Heart left ventricle (tissue), 16 donors: ENCODE measurements around the gene CCDC172. TPM values are rescaled to one million over a fixed set of nuclear protein-coding genes. Genes with fewer than 3 reads are reported as not detected.

Source experiments
- ATAC-seq, 4 donors: fragments of 200-7000 bp; cut with Tn5 transposase; one replicate each; pipeline ENCODE4 v1.9.1; 2020 to 2022; ENCODE audit warnings: moderate library complexity in 4 of 4, mild to moderate bottlenecking in 3 of 4, moderate number of reproducible peaks in 1 of 4
- DNase-seq, 5 donors: peaks; one replicate each; pipeline ENCODE4 v3.0.0-alpha.2; 2020
- H3K27ac ChIP-seq, 12 donors: fragments of 200-600 bp; sonication (generic) in 4 of 12; one replicate each; pipeline versions ENCODE4 v1.5.0 to v1.8.0; 2016 to 2022; ENCODE audit warnings: mild to moderate bottlenecking in 2 of 12
- H3K27me3 ChIP-seq, 9 donors: fragments of 200-600 bp; sonication (generic) in 2 of 9; one replicate each; pipeline versions ENCODE4 v1.5.1 to v1.8.0; 2016 to 2022; ENCODE audit warnings: mild to moderate bottlenecking in 3 of 9
- H3K36me3 ChIP-seq, 9 donors: fragments of 200-600 bp; sonication (generic) in 2 of 9; one replicate each; pipeline versions ENCODE4 v1.5.0 to v1.8.0; 2018 to 2022; ENCODE audit warnings: mild to moderate bottlenecking in 2 of 9
- H3K4me1 ChIP-seq, 12 donors: fragments of 200-600 bp; sonication (generic) in 4 of 12; one replicate each; pipeline versions ENCODE4 v1.5.0 to v1.8.0; 2016 to 2022; ENCODE audit warnings: mild to moderate bottlenecking in 3 of 12
- H3K4me3 ChIP-seq, 12 donors: fragments of 200-600 bp; sonication (generic) in 4 of 12; one replicate each; pipeline versions ENCODE4 v1.5.0 to v1.8.0; 2017 to 2022; ENCODE audit warnings: mild to moderate bottlenecking in 9 of 12, moderate library complexity in 4 of 12
- H3K9me3 ChIP-seq, 12 donors: fragments of 200-600 bp; sonication (generic) in 4 of 12; one replicate each; pipeline versions ENCODE4 v1.5.0 to v1.8.0; 2016 to 2022; ENCODE audit warnings: mild to moderate bottlenecking in 1 of 12
- CTCF ChIP-seq, 12 donors: fragments of 200-600 bp; sonication (generic) in 4 of 12; IDR thresholded peaks; one replicate each; pipeline versions ENCODE4 v1.5.0 to v1.8.0; 2018 to 2022; ENCODE audit warnings: antibody characterized with exemption in 12 of 12, mild to moderate bottlenecking in 5 of 12
- POLR2A ChIP-seq, 2 donors: fragments of 450-650 bp; IDR thresholded peaks; one replicate each; pipeline ENCODE4 v1.6.1; 2017; ENCODE audit warnings: antibody characterized with exemption in 2 of 2, mild to moderate bottlenecking in 2 of 2, moderate library complexity in 2 of 2
- WGBS, 4 donors: extraction: QIAGEN DNeasy Blood & Tissue Kit in 2 of 4; methylation state at CpG; one replicate each; pipeline versions ENCODE4 v1.1.5 to v1.1.7; 2013 to 2018; 5-methylcytosine and 5-hydroxymethylcytosine counted together
- intact Hi-C, 10 donors: fragments of 100-400 bp; cut with DNase I; formaldehyde crosslinking; loops; one replicate each; pipeline versions ENCODE4 v1.11.1 to v1.14.2; 2022
- polyA plus RNA-seq, 2 donors: library from polyadenylated mRNA; stranded (reverse); fragments of 200-250 nt; gene quantifications; one replicate each; pipeline ENCODE4 v1.2.3, GENCODE V29; 2013
- total RNA-seq, 9 donors: library from RNA; depleted of rRNA in 2 of 9; stranded (reverse); fragments of >200 nt in 2 of 9; fragmentation: NEBNext Ultra II Directional in 3 of 9; extraction: Animal tissue kit (Norgen Biotek cat#: 25700) in 3 of 9; gene quantifications; one replicate each; pipeline versions ENCODE4 v1.1.0 to v1.2.4, GENCODE V29; 2016 to 2023
- donor health status: ischemic (EF 13 %, LVEDD 7.1; RV severe dilation, severe dysfunction).
- donor health status: healthy with polysubstance abuse.
- donor health status: DM: no; HTN: yes; CAD: no.
- donor health status: DM: no; HTN: no; CAD: no.
- donor health status: ischemic (EF 25% LVEDD 6.9; RV normal size, moderate dysfunction).
- donor health status: ischemic (EF 25% LVEDD 5.7; RV mildly dilated, moderate dysfunction).
- donor health status: healthy.
- donor health status: DM: yes; HTN: yes; CAD: no.
- donor health status: ischemic (EF 35%, LVEDD 5.7; RV mildly dilated, moderate dysfunction).
- donor health status: nonischemic (EF 11% LVEDD 7.7; RV severe dilation, severe dysfunction).
- donor health status: DM: yes; HTN: yes; CAD: no.
- donor health status: PGD.
- donor health status: ischemic (EF 29% LVEDD 5.4; RV normal size, mild dysfunction).
- donor health status: nonischemic (EF 23%, LVEDD 6.1; RV moderate dilation, normal function).

The CCDC172 gene
- total and polyA plus RNA-seq, 11 donors = not detected

GRCh38 chr10:116312548-116312947, 11.7 kb upstream of the CCDC172 start:
- ATAC-seq (no peak), DNase-seq (no peak)
- Histone ChIP-seq H3K36me3 (no peaks in the 10 kb centered on the region), H3K27ac (no peak overlapping the region), H3K4me1 (no peaks in the 10 kb centered on the region), H3K4me3 (no peak overlapping the region), H3K9me3 (no peaks in the 10 kb centered on the region), H3K27me3 (no peaks in the 10 kb centered on the region)
- TF ChIP-seq POLR2A (IDR thresholded peaks at IDR 0.05) = no peak
- no peak for TF ChIP-seq CTCF (IDR thresholded peaks at IDR 0.05)
- intact Hi-C loops = no loop called here
- 79 to 90% (median 82%) methylated on average over 4 of the region's 4 CpGs for WGBS, 4 donors

GRCh38 chr10:116316503-116316902, 7.7 kb upstream of the CCDC172 start:
- ATAC-seq = no peak
- H3K36me3 ChIP-seq = no peaks in the 10 kb centered on the region
- no peak overlapping the region for H3K4me3 ChIP-seq
- H3K4me1 ChIP-seq = no peaks in the 10 kb centered on the region
- H3K27me3 ChIP-seq = peaks cover 0 to 3% (median 0%) of the 10 kb centered on the region in 9 donors
- no peak for DNase-seq
- WGBS, 4 donors = 17 to 27% (median 21%) methylated on average over 2 of the region's 2 CpGs
- no peak overlapping the region for H3K27ac ChIP-seq
- intact Hi-C loops = no loop called here
- TF ChIP-seq CTCF (IDR thresholded peaks at IDR 0.05) (no peak), POLR2A (IDR thresholded peaks at IDR 0.05) (no peak)
- H3K9me3 ChIP-seq = no peaks in the 10 kb centered on the region

- Histone ChIP-seq H3K9me3 (no peaks in the 10 kb centered on the region), H3K27ac (no peak overlapping the region), H3K4me3 (no peak overlapping the region), H3K4me1 (no peaks in the 10 kb centered on the region), H3K27me3 (peaks cover 0 to 22% (median 0%) of the 10 kb centered on the region in 9 donors), H3K36me3 (no peaks in the 10 kb centered on the region)
- DNase-seq (no peak), ATAC-seq (no peak)
- WGBS, 4 donors = 29 to 37% (median 30%) methylated on average over 15 to 17 of the region's 17 CpGs
- no peak for TF ChIP-seq CTCF (IDR thresholded peaks at IDR 0.05)
- no peak for TF ChIP-seq POLR2A (IDR thresholded peaks at IDR 0.05)
- intact Hi-C loops = no loop called here
Measured at GRCh38 chr10:116324951-116325635, 845 bp downstream of the CCDC172 start.

GRCh38 chr10:116325987-116326386, 1.7 kb downstream of the CCDC172 start:
- H3K9me3 ChIP-seq = no peaks in the 10 kb centered on the region
- 58 to 65% (median 63%) methylated on average over 2 of the region's 2 CpGs for WGBS, 4 donors
- no peaks in the 10 kb centered on the region for H3K4me1 ChIP-seq
- no peak overlapping the region for H3K4me3 ChIP-seq
- no peak overlapping the region for H3K27ac ChIP-seq
- peaks cover 0 to 22% (median 0%) of the 10 kb centered on the region in 9 donors for H3K27me3 ChIP-seq
- no peak for TF ChIP-seq CTCF (IDR thresholded peaks at IDR 0.05)
- no peak for TF ChIP-seq POLR2A (IDR thresholded peaks at IDR 0.05)
- no peak for DNase-seq
- no peak for ATAC-seq
- intact Hi-C loops = no loop called here
- H3K36me3 ChIP-seq = no peaks in the 10 kb centered on the region
